Loucy (cell line): ENCODE measurements around the gene MAN2A1.

ENCODE experiments used
- EZH2phosphoT487 ChIP-seq: fragments of 200-600 bp; IDR thresholded peaks from 2 replicates; pipeline ENCODE4 v1.6.1; 2018; ENCODE audit warnings: antibody characterized with exemption, mild to moderate bottlenecking, moderate library complexity, borderline replicate concordance
- TF ChIP-seq, protein P1 (sequence below): fragments of 200-600 bp; sonication (generic); conservative IDR thresholded peaks from 2 replicates; pipeline ENCODE4 v1.5.1; 2014; ENCODE audit warnings: mild to moderate bottlenecking, antibody characterized with exemption, low read length

DNA sequence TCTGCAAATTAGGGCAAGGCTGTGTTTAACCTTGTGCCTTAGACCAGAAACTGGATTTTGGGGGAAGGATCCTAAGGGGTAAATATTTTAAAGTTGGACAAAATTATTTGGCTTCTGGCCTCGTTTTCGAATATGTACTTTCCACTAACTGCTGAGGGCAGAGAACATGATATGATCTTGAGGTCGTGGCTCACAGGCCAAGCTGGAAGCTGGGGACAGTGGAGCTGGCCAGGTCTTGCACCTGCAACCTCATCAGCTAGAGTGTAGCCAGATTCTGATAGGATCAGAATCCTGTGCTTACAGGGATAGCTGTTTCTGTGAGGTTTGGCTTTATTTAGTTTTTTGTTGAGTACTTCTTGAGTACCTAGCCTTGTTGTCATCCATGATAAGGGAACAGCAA is 24.9 kb downstream of the MAN2A1 start:
- TF ChIP-seq, protein P1, sequence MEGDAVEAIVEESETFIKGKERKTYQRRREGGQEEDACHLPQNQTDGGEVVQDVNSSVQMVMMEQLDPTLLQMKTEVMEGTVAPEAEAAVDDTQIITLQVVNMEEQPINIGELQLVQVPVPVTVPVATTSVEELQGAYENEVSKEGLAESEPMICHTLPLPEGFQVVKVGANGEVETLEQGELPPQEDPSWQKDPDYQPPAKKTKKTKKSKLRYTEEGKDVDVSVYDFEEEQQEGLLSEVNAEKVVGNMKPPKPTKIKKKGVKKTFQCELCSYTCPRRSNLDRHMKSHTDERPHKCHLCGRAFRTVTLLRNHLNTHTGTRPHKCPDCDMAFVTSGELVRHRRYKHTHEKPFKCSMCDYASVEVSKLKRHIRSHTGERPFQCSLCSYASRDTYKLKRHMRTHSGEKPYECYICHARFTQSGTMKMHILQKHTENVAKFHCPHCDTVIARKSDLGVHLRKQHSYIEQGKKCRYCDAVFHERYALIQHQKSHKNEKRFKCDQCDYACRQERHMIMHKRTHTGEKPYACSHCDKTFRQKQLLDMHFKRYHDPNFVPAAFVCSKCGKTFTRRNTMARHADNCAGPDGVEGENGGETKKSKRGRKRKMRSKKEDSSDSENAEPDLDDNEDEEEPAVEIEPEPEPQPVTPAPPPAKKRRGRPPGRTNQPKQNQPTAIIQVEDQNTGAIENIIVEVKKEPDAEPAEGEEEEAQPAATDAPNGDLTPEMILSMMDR: no peak
- TF ChIP-seq EZH2phosphoT487: no peak
